K562 (cell line): ENCODE measurements around the gene PIP4K2A. TPM values are rescaled to one million over a fixed set of nuclear protein-coding genes. Genes with fewer than 3 reads are reported as not detected.
A peak's percentile ranks its signal among the peaks of the same experiment; 100 is the strongest.

Experiments
- LEF1 ChIP-seq: fragments of 450-650 bp; IDR thresholded peaks from 2 replicates; pipeline ENCODE4 v1.6.1; 2016; ENCODE audit warnings: mild to moderate bottlenecking
- MEF2A ChIP-seq: IDR thresholded peaks from 2 replicates; pipeline ENCODE4 v1.6.1; 2011; ENCODE audit warnings: low read depth, mild to moderate bottlenecking, low read length, moderate library complexity; ENCODE audit not compliant: control insufficient read depth
- NFIC ChIP-seq: fragments of 450-650 bp; IDR thresholded peaks from 2 replicates; pipeline ENCODE4 v1.6.1; 2017; ENCODE audit warnings: mild to moderate bottlenecking, inconsistent platforms
- PKNOX1 ChIP-seq: fragments of 450-650 bp; IDR thresholded peaks from 2 replicates; pipeline ENCODE4 v1.6.1; 2016
- RREB1 ChIP-seq: fragments of 250-450 bp; sonication (Bioruptor Pico); IDR thresholded peaks from 2 replicates; pipeline ENCODE4 v1.4.0; 2020
- XRCC4 ChIP-seq: IDR thresholded peaks from one replicate; pipeline ENCODE4 v1.6.1; 2011; ENCODE audit not compliant: insufficient read depth, insufficient read length; ENCODE audit errors: extremely low read depth
- ZBTB40 ChIP-seq, 2 experiments: fragments of 450-650 bp in 1 of 2; sonication (generic) in 1 of 2; formaldehyde crosslinking in 1 of 2; IDR thresholded peaks; 2 replicates each; pipeline versions ENCODE4 v1.7.1 to v1.9.0; 2016 to 2022; ENCODE audit warnings: inconsistent platforms in 1 of 2, mild to moderate bottlenecking in 1 of 2, missing genetic modification reagents in 1 of 2
- ZBTB43 ChIP-seq: sonication (generic); formaldehyde crosslinking; IDR thresholded peaks from 2 replicates; pipeline ENCODE4 v1.8.0; 2023; ENCODE audit warnings: mild to moderate bottlenecking, missing genetic modification reagents
- polyA plus RNA-seq, 8 experiments: library from polyadenylated mRNA; depleted of rRNA in 4 of 8; stranded (reverse) in 5 of 8; unstranded in 3 of 8; fragments of >200 nt; fragmentation: Nextera tagmentation in 2 of 8; fragmentation: Illumina TruSeq in 1 of 8; extraction: Ambion mirVana in 2 of 8; extraction: Trizol in 1 of 8; gene quantifications; 2 replicates each; pipeline versions ENCODE4 v1.2.1 to v1.2.3, GENCODE V29; 2011 to 2014; ENCODE audit warnings: inconsistent platforms in 1 of 8, missing spikeins in 1 of 8
- total RNA-seq, 7 experiments: library from RNA; depleted of rRNA in 6 of 7; stranded (reverse); fragments of >200 nt in 6 of 7; fragmentation: Illumina TruSeq in 2 of 7; extraction: Trizol in 2 of 7; gene quantifications; 2 replicates each; pipeline versions ENCODE4 v1.2.1 to v1.2.3, GENCODE V29; 2011 to 2021; ENCODE audit warnings: low replicate concordance in 1 of 7

The PIP4K2A gene
- total and polyA plus RNA-seq, 9 of the 15 experiments (the other 6 are each of a cell fraction or from before 2014, with no cell fraction given), result 35.6 to 117 (median 71.9) TPM

- TF ChIP-seq ZBTB40 (IDR thresholded peaks at IDR 0.05), result peak; percentile 47
- no peak for TF ChIP-seq ZBTB40 (CRISPR knock-in tag; IDR thresholded peaks at IDR 0.05)
- TF ChIP-seq LEF1, result peak; percentile 59; the same call in 1 of the 2 replicates
- peak; percentile 12; the same call in 1 of the 2 replicates for TF ChIP-seq MEF2A
- TF ChIP-seq NFIC, result 0 out of 2 replicates have a peak, but pooled peaks have one; percentile 27
- TF ChIP-seq PKNOX1, result 0 out of 2 replicates have a peak, but pooled peaks have one; percentile 9
- TF ChIP-seq ZBTB43 (CRISPR knock-in tag), result no peak
- no peak for TF ChIP-seq XRCC4
- TF ChIP-seq RREB1 (CRISPR knock-in tag), result no peak
These were observed 47.9 kb downstream of the PIP4K2A start (continued) for GRCh38 chr10:22666287-22667092.
